Nephron (organoid): ENCODE results near the gene BOD1L1.

Experiments
- H3K27ac Mint-ChIP-seq, 3 experiments: 2 replicates each; pipeline ENCODE4 v1.8.0; 2020; ENCODE audit warnings: mixed read lengths in 3 of 3, mild to moderate bottlenecking in 2 of 3, moderate library complexity in 1 of 3
- H3K27me3 Mint-ChIP-seq: 2 replicates; pipeline ENCODE4 v1.8.0; 2021; ENCODE audit warnings: low read depth, mild to moderate bottlenecking, moderate library complexity, mixed read lengths
- H3K36me3 Mint-ChIP-seq: 2 replicates; pipeline ENCODE4 v1.8.0; 2020; ENCODE audit warnings: low read depth, mixed read lengths
- H3K4me1 Mint-ChIP-seq: 2 replicates; pipeline ENCODE4 v1.8.0; 2020; ENCODE audit warnings: mixed read lengths
- H3K4me3 Mint-ChIP-seq, 3 experiments: 2 replicates each; pipeline ENCODE4 v1.8.0; 2020; ENCODE audit warnings: mild to moderate bottlenecking in 3 of 3, mixed read lengths in 3 of 3, moderate library complexity in 2 of 3
- H3K9me3 Mint-ChIP-seq: 2 replicates; pipeline ENCODE4 v1.8.0; 2020; ENCODE audit warnings: mixed read lengths
- CTCF ChIP-seq, 3 experiments: fragments of 200-600 bp; sonication (generic); IDR thresholded peaks; one replicate each; pipeline ENCODE4 v1.5.0; 2021; ENCODE audit warnings: antibody characterized with exemption in 3 of 3; ENCODE audit not compliant: unreplicated experiment in 3 of 3

BOD1L1 gene

GRCh38 chr4:13615161-13615560 lies 12.4 kb downstream of the BOD1L1 start:
- Mint-ChIP-seq H3K27me3 (no peaks in the 10 kb centered on the region), H3K4me3 (no peak overlapping the region), H3K36me3 (peaks cover 64% of the 10 kb centered on the region), H3K27ac (no peak overlapping the region), H3K9me3 (no peaks in the 10 kb centered on the region), H3K4me1 (no peaks in the 10 kb centered on the region)
- TF ChIP-seq CTCF (IDR thresholded peaks at IDR 0.05; ENCODE audit: unreplicated experiment in 3 of 3): no peak

GRCh38 chr4:13612569-13612968 lies 15.0 kb downstream of the BOD1L1 start:
- Mint-ChIP-seq H3K27me3 (no peaks in the 10 kb centered on the region), H3K36me3 (peaks cover 71% of the 10 kb centered on the region), H3K4me3 (no peak overlapping the region), H3K4me1 (no peaks in the 10 kb centered on the region), H3K27ac (peak overlapping the region in 1 of 3 experiments; percentile 52), H3K9me3 (no peaks in the 10 kb centered on the region)
- TF ChIP-seq CTCF (IDR thresholded peaks at IDR 0.05; ENCODE audit: unreplicated experiment in 3 of 3): no peak

- Mint-ChIP-seq H3K27me3 (no peaks in the 10 kb centered on the region), H3K9me3 (no peaks in the 10 kb centered on the region), H3K4me1 (no peaks in the 10 kb centered on the region), H3K36me3 (peaks cover 75% of the 10 kb centered on the region), H3K27ac (no peak overlapping the region), H3K4me3 (no peak overlapping the region)
- no peak for TF ChIP-seq CTCF (IDR thresholded peaks at IDR 0.05; ENCODE audit: unreplicated experiment in 3 of 3)
Observed at GRCh38 chr4:13611283-13611842, 16.2 kb downstream of the BOD1L1 start.

- Mint-ChIP-seq H3K36me3 (peaks cover 76% of the 10 kb centered on the region), H3K4me3 (no peak overlapping the region), H3K27ac (no peak overlapping the region), H3K4me1 (no peaks in the 10 kb centered on the region), H3K27me3 (no peaks in the 10 kb centered on the region), H3K9me3 (no peaks in the 10 kb centered on the region)
- TF ChIP-seq CTCF (IDR thresholded peaks at IDR 0.05; ENCODE audit: unreplicated experiment in 3 of 3): no peak
Observed at GRCh38 chr4:13605330-13605729, 22.2 kb downstream of the BOD1L1 start.

GRCh38 chr4:13601848-13602247 lies 25.7 kb downstream of the BOD1L1 start:
- Mint-ChIP-seq H3K36me3 (peaks cover 67% of the 10 kb centered on the region), H3K27me3 (no peaks in the 10 kb centered on the region), H3K27ac (no peak overlapping the region), H3K4me1 (no peaks in the 10 kb centered on the region), H3K9me3 (no peaks in the 10 kb centered on the region), H3K4me3 (no peak overlapping the region)
- no peak for TF ChIP-seq CTCF (IDR thresholded peaks at IDR 0.05; ENCODE audit: unreplicated experiment in 3 of 3)

GRCh38 chr4:13601048-13601447 lies 26.5 kb downstream of the BOD1L1 start:
- Mint-ChIP-seq H3K27ac (no peak overlapping the region), H3K27me3 (no peaks in the 10 kb centered on the region), H3K4me3 (no peak overlapping the region), H3K36me3 (peaks cover 69% of the 10 kb centered on the region), H3K4me1 (no peaks in the 10 kb centered on the region), H3K9me3 (no peaks in the 10 kb centered on the region)
- TF ChIP-seq CTCF (IDR thresholded peaks at IDR 0.05; ENCODE audit: unreplicated experiment in 3 of 3): no peak
